HG02840 (cell line): Measurements from ENCODE around the gene PXN.
"Not testable (repeated sequence)": the region's sequence is repeated elsewhere in the genome, so short reads cannot be mapped to it uniquely, and the experiment has no call there.

Experiments used
- ATAC-seq: cut with Tn5 transposase; IDR thresholded peaks from one replicate; pipeline ENCODE4 v1.9.1; 2021; ENCODE audit warnings: mild to moderate bottlenecking, moderate library complexity, moderate number of reproducible peaks; ENCODE audit not compliant: unreplicated experiment, low FRiP score

Gene PXN

GRCh38 chr12:120242275-120242799 lies 23.2 kb downstream of the PXN start:
- ATAC-seq, result no peak

DNA sequence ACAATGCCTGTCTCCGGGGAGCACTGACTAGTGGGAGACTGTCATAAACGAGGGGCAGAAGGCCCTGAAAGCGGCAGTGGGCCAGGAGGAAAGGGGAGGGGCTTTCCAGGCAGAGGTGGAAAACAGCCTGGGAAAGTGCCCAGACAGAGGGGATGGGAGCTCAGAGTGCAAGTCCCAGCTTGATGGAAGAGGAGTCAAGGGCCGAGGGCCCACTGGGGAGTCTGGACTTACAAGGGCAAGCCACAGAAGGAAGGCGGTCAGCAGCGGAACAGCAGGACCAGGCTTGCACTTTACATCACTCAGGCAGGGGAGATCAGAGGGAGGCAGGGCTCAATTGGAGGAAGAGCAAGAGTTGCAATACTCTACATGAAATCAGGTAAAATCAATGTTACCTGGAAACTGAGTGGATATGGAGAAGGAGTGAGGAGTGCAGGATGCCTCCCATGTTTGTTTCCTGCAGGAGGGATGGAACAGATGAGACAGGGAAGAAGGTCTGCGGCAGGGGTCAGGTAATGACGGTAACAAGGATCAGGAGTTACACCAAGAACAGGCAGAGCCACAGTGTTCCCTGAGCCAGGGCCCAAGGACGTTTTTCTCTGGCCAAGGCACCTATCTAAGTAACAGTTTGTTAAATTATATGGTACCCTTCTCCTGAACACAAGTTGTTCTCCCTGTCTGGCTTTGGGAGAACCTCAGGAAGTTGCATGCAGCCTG lies 23.8 kb downstream of the PXN start:
- ATAC-seq, result no peak

DNA sequence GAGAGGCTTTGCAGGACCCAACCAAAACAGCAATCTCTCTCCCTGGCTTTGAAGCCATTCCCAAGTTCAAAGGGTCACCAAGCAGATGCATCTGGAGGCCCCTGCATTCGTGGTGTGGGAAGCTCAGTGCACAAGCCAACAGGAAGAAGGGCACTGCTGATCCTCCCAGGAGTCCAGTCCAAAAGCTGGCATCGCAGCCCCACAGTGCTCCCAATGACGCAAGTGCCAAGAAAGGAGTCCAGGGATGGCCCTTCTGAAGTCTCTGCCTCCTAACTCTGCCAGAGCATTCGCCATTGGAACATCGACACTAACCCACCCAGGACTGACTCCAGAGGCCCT lies 25.1 kb downstream of the PXN start:
- no peak for ATAC-seq

GRCh38 chr12:120239776-120240494 lies 25.6 kb downstream of the PXN start:
- ATAC-seq, result no peak

DNA sequence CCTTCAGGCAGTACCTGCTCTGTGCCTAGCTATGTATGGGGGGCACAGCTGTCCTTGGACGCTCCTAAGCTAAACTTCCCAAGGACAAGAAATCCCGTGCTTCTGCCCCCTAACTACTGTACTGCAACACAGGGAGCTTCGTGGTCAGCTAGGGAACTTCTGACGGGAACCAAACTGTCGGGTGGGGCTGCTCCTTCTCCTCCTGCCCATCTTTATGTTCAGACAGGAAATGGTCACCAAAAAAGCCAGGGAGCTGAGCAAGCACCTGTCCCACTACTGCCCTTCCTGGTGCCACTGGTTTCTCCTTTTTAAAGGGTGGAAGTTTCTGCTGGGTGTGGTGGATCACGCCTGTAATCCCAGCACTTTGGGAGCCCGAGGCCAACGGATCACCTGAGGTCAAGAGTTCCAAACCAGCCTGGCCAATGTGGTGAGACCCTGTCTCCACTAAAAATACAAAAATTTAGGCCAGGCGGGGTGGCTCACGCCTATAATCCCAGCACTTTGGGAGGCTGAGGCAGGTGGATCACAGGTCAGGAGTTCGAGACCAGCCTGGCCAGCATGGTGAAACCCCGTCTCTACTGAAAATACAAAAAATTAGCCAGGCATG lies 26.6 kb downstream of the PXN start:
- ATAC-seq, result no peak

GRCh38 chr12:120238217-120238616 lies 27.3 kb downstream of the PXN start:
- ATAC-seq, result no peak

GRCh38 chr12:120237360-120238171 lies 28.0 kb downstream of the PXN start:
- ATAC-seq, result no peak

DNA sequence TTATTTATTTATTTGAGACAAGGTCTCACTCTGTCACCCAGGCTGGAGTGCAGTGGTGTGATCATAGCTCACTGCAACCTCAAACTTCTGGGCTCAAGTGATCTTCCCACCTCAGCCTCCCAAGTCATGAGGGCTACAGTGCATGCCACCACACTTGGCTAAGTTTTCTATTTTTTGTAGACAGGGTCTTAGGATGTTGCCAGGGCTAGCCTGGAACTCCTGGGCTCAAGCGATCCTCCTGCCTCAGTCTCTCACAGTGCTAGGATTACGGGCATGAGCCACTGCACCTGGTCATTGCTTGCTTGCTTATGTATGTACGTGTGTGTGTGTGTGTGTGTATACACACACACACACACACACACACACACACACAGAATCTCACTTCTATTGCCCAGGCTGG lies 28.7 kb downstream of the PXN start:
- ATAC-seq, result not testable (repeated sequence)

DNA sequence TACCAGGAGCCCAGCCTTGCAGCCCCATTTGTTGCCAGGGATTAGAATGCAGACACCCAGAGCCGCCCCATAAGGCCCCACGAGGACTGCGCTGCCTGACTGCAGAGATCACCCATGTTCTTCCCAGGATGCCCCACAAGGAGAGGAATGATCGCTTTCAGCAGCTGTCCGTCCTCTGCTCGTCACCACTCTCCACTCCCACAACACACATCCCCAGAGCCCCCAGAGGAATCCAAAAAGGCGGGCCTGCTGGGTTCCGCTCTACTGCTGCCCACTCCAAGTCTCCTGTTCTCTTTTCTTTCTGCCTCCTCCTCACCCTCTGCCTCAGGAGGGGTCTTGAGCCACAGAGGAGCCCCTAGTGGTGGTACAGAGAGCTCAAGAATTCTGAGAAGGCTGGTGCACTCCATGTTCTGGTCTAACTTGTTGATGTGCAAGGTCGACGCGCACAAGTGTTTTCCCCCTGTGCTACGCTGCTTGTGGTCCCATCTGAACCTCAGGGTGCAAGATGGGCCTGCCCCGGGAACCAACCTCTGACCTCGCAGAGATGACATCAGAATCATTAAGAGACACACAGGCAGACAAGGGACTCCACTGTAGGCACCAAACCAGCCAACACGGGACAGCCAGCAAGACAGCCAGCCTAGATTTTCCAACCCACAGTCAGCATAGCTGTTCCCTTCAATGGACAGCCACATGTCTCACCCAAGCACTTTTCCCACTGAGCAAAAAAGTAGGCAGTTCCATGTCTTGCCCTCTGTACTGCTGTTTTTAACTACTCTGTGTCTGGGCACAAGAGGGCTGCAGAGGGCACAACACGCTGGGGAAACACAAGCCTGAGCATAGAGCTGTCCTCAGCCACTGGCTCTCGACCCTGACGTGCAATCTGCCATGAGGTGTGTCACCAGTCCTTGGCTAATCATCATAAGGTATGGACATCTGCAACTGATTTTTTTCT lies 29.9 kb downstream of the PXN start:
- no peak for ATAC-seq

GRCh38 chr12:120234643-120235368 lies 30.7 kb downstream of the PXN start:
- ATAC-seq, result no peak

DNA sequence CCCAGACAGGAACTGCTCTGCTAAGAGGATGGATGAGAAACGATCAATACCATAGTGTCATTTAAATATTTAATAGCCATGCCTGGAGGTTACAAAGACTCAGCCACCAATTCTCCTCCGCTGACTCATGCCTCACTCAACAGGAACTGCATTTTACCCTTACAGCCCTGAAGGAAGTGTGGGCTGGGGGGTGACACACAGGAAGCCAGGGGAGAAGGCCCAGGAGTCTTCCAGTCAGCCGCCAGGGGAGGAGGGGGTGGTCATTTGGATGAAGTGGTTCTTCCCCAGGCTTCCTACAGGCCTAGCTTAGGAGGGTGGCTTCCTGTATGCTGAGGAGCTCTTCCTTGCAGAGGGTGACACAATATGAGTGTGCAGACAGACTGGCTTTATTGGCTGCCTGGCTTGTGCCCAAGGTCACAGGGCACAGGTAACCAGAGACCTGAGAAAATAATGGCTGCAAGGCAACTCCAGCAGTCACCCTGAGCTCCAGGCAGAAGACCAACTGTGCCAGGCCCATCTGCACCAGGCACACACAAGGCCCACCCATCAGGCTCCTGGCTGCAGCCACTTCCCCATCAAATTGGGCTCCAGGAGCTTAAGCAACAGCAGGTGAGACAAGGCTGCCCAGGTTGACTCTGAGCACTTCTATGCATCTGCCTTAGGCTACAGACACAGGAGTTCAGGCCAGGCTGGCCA lies 34.1 kb downstream of the PXN start:
- no peak for ATAC-seq

DNA sequence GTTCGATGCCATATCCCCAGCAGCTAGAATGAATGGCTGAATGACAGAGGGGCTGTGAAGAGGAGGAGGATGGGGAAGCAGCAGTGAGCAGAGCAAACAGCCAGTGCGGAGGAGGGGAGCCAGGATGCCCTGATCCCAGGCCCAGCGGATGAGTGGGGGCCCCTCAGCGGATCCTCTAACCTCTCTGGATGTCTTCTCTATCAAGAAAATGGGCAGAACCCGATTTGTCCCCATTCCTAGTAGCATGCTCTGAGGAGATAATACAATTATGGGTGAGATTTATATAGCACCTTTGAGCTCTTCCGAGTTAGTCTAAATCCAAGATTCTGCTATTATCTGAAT lies 34.6 kb downstream of the PXN start:
- no peak for ATAC-seq

GRCh38 chr12:120230326-120230973 lies 35.1 kb downstream of the PXN start:
- ATAC-seq, result no peak

- ATAC-seq, result no peak
These were observed 35.8 kb downstream of the PXN start for GRCh38 chr12:120229487-120230325.

- ATAC-seq, result no peak
These were observed 36.5 kb downstream of the PXN start for GRCh38 chr12:120229071-120229486.

DNA sequence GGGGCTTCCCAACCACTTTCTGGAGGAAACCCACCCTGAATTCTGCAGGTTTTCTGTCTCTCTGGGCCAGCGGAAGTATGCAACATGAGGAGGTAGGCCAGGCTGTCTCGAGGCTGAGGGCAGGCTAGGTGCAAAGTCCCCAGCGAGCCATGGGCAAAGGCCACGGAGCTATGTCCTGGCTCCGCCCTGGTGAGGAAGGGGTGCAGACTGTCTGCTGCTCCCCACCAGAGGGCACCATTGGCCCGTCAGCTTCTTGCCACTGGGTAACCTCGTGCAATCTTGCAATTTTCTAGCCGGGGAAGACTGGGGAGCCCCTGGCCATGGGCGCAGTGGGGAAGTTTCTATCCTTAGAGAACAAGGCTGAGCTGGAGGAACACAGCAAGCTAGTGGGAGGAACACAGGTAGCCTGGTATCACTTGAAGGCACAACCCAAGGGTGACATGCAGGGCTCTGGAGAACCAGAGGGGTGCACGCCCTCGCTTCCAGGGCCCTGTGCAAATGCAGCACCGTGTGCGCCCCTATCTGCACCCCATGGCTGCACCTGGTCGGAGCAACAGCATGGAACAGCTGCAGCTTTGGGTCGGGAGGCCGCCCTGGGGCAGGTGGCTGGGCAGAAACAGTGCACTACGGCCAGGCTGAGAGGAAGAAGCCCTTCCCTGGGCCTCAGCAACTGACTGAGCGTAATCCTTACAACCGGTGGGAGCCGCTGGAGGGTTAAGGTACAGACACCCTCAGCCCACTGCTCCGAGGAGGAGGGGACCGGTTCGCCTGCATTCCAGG lies 37.0 kb downstream of the PXN start:
- ATAC-seq, result no peak

DNA sequence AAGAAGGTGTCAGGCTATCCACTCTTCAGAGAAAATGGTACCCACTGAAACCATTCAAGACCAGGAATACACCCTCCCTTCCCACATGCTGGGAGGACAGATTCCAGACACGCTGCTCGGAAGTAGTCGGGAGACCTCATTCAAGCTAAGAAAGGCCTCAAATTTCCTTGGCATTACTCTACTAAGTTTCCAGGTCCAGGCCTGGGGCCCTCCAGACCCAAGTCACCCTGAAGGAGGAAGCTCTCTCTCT lies 37.6 kb downstream of the PXN start:
- no peak for ATAC-seq
